CD4-positive, alpha-beta T cell treated with Interleukin-17A for 4 hours (primary cell): ENCODE measurements around the gene PLEKHN1.

Experiments
- DNase-seq: peaks from one replicate; pipeline ENCODE4 v3.0.0-alpha.2; 2020; ENCODE audit warnings: mixed read lengths

The PLEKHN1 gene, protein sequence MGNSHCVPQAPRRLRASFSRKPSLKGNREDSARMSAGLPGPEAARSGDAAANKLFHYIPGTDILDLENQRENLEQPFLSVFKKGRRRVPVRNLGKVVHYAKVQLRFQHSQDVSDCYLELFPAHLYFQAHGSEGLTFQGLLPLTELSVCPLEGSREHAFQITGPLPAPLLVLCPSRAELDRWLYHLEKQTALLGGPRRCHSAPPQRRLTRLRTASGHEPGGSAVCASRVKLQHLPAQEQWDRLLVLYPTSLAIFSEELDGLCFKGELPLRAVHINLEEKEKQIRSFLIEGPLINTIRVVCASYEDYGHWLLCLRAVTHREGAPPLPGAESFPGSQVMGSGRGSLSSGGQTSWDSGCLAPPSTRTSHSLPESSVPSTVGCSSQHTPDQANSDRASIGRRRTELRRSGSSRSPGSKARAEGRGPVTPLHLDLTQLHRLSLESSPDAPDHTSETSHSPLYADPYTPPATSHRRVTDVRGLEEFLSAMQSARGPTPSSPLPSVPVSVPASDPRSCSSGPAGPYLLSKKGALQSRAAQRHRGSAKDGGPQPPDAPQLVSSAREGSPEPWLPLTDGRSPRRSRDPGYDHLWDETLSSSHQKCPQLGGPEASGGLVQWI

DNA sequence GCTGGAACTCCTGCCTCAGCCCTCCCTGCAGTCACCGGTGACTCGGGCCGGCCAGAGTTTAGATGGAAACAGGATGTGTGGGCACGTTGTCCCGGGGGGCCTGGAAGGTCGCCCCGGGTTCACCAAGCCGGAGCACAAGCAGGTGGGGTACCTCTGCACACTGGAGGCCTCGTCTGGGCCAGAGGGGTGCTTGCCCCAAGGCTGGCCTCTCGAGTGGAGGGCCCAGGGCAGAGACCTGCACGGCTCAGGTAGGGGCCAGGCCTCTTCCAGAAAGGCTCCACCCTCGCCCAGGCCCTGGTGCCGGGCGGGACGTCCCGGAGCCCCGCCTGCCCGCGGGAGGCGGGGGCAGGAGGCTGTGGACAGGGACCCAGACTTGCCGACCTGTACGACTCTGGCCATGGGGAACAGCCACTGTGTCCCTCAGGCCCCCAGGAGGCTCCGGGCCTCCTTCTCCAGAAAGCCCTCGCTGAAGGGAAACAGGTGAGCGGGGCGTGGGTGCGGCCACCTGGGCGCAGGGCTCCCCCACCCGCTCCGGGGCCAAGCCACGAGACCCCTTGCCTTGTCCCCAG lies at the start of gene PLEKHN1:
TSS of gene PLEKHN1 (plus strand) at position 348 of the 569 bp plus-strand sequence. CDS start at position 398, 50 bp downstream.
- DNase-seq = peak; percentile 60

DNA sequence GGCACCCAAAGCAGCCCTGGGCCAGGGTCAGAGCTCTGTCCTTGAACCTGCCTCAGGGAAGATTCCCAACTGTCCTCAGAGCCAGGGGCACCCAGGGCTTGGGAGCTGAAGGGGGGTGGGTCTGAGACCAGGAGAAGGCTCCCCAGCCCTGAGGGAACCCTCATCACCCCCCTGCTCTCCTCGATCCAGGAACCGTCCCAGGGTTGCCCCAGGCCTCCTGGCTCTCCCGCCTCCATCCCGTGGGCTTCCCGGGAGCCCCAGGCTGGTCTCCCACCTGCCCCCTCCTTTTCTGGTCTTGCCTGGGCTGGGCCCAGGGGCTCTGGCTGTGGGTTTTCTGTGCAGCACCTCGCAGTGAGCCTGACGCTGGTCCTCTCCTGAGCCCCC lies 49.2 kb upstream of the PLEKHN1 start:
- DNase-seq = no peak

DNA sequence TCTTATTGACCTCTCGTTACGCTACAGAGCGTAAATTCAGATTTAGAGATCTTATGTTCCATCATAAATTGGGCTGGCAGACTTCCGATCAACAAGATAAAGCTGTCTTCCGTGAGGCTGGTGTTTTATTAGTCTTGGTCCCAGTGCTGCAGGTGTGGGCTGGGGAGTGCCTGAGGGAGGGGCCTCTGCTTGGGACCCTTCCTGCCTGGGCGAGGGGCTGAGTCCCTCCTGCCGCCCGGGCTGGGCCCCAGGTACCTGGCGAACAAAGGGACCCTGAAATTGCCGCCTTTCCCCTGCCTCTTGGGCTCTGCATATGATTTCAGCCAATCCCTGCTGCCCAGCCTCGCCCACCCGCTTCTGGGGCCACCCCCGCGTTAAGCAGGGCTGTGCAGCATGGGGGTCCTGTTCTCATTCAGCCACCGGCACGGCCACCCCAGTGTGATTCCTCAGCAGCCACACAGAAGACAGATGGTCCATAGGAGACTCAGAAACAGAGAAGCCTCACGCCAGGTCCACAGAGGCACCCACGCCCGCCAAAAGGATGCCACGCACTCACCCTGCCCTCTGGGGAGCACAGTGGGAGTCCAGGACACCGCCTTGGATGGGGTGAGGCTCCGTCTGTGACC lies 48.7 kb upstream of the PLEKHN1 start:
- DNase-seq = no peak

GRCh38 chr1:918353-918752 lies 47.9 kb upstream of the PLEKHN1 start:
- no peak for DNase-seq

GRCh38 chr1:918843-919242 lies 47.4 kb upstream of the PLEKHN1 start:
- no peak for DNase-seq

DNA sequence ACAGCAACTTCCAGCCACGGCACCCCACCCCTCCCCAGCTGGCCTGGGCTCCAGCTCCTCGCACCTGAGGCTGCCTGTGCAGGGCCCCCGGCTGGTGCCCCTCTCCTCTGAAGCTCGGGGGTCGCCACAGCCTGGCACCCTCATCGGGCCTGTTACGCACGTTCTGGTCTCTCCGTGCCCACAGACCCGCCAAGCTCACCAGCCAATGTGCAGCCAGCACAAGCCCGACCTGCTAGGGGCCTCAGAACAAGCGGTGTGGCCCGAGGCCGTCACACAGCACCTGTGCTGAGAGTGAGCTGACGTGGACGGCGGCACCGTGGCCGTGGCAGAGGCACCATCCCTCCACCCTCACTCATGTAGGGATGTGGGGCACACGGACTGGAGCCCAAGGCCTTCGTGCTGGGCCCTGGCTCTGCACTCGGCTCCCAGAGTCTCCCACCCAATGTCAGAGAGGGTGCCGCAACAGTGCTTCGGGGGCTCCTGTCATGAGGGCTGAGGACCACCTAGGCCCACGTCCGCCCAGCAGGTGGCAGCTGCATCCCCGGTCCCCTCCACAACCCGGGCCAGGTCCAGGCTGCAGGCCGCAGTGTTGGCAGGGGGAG lies 46.9 kb upstream of the PLEKHN1 start:
- no peak for DNase-seq

DNA sequence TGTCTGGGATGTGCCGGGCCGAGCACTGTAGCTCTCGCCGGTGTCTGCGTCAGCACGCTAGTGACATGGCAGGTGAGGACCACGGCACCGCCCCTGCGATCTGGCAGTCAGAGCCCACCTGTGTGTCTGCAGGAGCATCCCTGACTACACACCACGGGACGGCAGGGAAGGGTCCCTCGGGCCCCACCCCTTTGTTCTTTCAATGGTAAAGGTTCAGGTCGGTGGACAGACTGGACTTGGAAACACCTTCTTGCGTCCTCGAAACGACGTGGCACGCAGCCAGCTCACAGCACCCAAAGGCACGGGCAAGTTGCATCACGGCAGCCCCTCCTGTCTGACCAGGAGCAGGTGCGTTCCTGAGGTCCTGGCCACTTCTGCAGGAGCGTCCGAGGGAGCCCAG lies 46.3 kb upstream of the PLEKHN1 start:
- DNase-seq = no peak

GRCh38 chr1:920521-920920 lies 45.8 kb upstream of the PLEKHN1 start:
- no peak for DNase-seq

- DNase-seq = peak; percentile 59
Measured at GRCh38 chr1:921011-921837, 45.1 kb upstream of the PLEKHN1 start.

DNA sequence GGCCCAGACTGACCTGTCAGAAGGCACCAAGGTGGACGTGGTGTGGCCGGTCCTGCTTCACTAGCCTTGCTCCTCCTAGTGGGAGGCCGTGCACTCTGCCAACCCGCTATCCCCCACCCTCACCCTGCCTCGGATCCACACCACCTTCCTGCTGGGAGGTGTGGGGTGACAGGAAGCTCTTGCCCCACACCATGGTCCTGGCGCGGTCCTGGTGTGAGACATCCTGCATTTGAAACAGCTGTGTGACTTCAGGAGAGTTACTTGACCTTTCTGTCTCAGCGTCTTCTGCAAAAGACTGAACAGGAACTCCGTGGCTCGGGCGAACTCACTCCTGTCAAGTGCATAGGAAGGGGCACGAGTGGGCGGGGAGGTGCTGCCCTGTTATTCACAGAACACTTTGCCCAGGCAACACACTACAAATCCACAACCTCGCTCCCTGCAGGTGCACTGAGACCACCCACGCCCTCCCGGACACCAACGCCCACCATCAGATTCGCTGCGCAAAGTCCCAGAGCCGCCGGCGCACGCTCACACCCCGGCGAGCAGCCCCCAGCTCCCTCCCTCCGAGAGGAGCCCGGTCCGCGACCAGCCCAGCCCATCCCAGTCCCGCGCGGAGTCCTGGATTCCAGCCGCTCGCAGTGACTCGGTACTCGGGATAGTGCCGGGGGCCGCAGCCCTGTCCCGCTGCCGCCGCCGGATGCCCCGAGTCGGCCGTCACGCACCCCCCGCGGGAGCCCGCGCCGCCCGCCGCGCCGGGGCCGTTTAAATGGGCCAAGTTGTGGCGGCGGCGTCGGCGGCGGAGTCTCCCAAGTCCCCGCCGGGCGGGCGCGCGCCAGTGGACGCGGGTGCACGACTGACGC lies 42.9 kb upstream of the PLEKHN1 start, which contains the start of gene SAMD11:
TSS of gene SAMD11 (plus strand) at position 793 of the 860 bp plus-strand sequence. CDS start 509 bp downstream, outside the sequence.
- peak; percentile 76 for DNase-seq

GRCh38 chr1:923991-924655 lies 42.2 kb upstream of the PLEKHN1 start:
- no peak for DNase-seq

DNA sequence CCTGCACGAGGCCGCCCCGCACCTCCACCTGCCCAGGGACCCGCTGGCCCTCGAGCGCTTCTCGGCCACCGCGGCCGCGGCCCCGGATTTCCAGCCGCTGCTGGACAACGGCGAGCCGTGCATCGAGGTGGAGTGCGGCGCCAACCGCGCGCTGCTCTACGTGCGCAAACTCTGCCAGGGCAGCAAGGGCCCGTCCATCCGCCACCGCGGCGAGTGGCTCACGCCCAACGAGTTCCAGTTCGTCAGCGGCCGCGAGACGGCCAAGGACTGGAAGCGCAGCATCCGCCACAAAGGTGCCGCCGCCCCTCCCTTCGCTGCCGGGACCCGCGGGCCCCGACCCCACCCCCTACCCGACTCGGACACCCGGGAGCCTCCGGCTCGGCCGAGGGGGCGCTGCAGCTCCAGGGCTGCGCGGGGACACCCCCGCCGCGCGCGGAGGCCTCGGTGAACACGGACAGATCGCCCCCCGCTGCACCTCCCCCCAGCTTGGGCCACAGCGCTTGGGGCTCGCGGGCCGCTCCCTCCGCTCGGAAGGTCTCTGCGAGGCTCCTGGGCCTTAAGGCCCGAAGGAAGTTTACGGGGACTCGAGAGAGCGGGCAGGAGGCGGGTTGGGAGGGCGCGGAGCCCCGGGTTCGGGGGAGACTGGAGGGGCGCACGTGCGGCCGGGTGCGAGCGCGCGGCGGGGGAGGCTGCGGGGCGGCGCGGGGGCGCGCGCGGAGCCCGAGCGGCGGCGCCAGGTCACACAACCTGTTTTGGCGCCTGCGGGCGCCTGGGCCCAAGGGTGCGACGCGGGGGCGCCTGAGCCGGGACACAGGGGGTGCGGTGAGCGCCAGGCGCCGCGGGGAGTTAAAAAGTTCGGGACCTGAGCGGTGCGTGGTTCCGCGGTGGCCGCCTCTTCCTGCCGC lies 41.4 kb upstream of the PLEKHN1 start:
- DNase-seq = peak; percentile 21

- peak; percentile 17 for DNase-seq
Measured at GRCh38 chr1:925561-926421, 40.5 kb upstream of the PLEKHN1 start.

DNA sequence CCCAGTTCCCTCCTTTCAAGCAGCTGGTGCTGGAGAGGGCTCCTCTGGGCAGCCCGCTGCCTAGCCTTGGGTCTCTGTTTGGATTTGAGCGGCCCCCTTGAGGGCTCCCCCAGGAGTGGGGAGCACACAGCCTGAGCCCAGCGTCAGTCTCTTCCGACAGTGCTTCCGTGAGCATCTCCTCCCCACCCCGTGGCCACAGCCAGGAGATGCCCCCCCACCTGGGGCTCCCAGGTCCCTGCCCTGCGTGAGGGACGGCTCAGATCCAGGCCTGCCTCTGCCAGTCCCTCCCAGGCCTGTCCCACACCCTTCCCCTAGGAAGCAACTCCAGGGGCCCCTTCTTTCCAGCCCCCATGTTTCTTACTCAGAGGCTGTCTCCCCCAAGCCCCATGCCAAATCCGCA lies 39.0 kb upstream of the PLEKHN1 start:
- DNase-seq = no peak

DNA sequence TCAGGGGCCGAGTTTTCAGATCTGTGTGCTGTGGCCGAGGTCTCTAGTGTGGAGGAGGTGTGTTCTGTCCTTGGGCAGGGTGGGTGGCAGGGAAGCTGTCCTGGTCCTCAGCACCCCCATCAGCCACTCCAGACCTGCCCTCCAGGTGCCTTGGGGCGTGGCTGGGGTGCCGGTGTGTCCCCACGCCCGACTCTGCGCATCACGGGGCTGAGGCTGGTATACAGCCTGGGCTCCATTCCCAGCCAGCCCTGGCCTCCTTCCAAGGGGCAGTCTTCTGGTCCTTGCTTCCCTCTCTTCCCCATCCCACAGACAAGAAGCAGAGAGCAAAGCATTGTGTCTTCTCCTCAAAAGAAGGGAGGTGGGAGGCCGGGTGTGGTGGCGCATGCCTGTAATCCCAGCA lies 38.5 kb upstream of the PLEKHN1 start:
- no peak for DNase-seq

DNA sequence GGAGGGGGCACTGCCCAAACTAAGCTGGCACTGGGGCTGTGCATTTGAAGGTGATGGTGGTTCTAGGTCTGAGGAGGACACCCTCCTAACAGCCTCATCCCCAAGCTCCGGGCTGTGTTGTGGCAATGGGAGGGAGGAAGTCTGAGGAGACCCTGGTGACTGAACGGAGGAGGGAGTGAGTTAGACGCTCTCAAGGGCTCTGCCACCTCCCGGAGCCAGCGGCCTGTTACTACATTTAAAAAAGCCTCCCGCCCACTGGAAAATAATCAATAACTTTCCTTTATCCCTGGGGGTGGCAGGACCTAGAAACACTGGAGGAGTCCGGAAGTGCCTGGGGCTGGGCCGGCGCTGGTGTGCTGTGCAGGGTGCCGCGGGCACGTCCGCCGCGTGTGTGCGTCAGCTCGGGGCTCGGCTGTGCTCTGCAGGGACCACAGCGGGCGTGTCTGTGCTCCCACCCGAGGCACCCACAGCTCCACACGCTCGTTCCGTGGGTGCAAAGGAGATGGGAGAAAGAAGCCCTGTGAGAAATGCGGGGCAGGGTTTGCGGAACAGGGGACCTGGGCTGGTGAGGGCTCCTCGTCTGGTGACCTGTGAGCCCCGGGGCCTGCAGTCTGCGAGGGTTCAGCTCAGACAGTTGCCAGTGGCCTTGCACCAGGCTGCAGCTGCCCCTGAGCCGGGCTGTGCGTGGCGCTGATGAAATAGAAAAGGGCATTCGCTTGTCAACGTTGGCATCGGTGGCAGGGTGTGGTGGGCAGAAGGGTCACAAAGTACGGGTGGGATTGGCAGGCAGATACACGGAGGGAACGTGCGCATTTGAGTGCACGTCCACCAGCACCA lies 37.2 kb upstream of the PLEKHN1 start:
- no peak for DNase-seq
